ENCODE measurements around the gene LIF.

Gene LIF

DNA sequence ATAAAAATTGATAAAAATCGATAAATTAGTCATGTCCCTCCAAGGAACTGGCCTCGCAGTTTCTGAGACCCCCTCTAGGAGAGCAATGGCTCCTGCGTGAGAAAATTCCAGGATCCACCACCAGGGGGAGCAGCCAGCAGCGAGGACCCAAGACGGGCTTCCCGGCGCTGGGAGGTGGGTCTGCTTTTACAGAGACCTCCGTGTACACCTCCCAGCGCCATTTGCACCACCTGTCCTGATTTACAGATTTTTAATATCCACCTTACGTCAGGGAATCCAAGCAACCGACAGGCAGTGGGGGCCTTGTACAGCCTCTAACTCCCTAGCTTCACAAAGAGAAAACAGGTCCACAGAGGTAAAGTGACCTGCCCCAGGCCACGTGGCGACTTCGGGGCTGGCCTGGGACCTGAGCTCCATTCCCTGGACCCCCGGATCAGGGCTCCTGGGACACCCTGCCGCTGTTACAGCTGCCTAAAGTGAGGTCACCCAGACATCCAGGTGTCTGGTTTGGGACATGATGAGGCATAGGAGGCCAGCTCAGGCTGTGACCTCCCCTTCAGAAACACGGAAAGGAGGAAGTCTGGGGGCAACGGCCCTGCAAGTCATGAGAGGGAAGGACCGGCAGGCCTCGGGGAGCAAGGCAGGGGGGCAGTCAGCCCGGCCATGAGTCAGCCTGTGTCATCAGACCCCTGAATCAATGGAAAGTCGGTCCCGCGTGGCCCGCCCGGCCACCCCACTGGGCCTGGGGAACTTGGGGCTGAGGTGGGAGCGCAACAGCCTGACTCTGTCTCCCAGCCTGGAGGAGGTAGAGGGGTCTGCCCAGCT, 16.6 kb upstream of the LIF start:
- DNase-seq: peak in 12 of 14 donors; percentile 25 to 72 (median 46)

- DNase-seq: no peak
These were observed 15.6 kb upstream of the LIF start for GRCh38 chr22:30262112-30262511.

DNA sequence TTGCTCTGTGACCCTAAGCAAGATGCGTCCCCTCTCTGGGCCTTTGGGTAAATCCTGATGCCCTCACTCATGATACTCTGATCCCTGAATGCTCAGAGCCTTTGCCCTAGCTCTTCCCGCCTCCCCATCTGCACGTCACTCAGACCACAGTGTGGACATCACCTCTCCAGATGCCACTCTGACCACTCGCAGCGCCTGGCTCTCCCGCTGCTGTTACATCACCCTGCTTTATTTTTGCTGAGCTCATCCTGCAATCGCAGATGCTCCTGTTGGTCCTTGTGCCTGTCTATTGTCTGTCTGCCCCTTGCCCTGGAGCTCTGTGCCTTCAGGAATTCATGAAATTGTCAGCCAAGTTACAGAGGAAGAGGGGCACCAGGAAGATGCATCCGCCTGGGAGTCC, 14.6 kb upstream of the LIF start:
- no peak for DNase-seq

GRCh38 chr22:30260682-30261081, 14.1 kb upstream of the LIF start:
- DNase-seq: no peak

GRCh38 chr22:30260276-30260675, 13.7 kb upstream of the LIF start:
- no peak for DNase-seq

- no peak for DNase-seq
These were observed 7.8 kb upstream of the LIF start for GRCh38 chr22:30254314-30254713.

GRCh38 chr22:30253205-30253852, 6.8 kb upstream of the LIF start:
- DNase-seq: peak in 9 of 14 donors; percentile 16 to 80 (median 52)

DNA sequence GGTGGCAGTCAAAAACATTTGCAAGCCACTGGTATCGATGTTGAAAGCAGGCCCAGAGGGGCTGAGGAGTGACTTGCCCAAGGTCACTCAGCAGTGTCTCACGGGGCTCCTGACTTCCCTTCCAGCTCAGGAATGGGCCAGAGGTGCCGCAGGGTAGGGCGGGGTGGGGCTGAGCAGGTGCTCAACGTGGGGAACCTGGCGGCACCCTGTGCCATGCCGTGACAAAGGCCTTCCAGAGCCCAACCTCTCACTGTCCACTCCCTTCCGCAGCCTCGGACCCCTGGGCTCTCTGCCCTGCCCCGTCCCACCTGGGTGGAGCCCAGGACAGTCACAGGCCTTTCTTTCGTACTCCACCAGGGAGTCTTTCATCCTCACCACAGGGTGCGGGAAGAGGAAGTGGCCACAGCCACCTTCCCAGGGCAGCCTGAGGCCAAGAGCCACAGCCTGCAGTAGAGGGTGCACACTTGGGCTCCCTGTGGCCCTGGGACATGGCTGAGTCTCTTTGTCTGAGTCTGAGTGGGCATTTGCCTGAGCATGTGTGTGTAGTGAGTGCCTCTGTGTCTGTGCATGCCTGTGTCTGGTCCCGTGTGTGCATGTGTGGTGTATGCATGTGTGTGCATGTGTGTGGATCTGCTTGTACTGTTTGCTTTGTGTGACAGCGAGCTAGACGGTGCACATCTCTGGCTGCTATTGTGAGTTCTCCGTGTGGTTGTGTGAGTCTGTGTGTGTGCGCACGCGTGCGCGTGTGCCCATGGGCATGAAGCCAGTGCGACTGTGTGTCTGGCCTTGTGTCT, 6.0 kb upstream of the LIF start:
- no peak for DNase-seq

DNA sequence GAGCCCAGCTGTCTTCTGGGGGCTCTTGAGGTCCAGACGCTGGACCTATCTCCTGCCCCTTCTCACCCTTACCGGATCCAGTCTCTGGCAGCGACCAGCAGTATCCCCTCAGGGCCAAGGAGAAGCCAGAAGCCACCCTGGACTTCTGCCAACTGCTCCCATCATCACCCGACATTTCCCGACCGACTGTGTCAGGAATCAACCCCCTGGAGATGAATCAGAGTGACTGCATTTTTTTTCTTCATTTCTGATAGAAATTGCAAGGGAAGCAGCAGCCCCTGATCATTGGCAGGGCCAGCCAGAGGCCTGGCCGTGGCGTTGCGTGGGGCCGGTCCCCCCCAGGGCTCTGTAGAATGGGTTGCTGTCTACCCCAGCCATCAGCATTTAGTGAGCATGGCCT, 5.2 kb upstream of the LIF start:
- no peak for DNase-seq

- DNase-seq: no peak
These were observed 4.2 kb upstream of the LIF start for GRCh38 chr22:30250661-30251267.

DNA sequence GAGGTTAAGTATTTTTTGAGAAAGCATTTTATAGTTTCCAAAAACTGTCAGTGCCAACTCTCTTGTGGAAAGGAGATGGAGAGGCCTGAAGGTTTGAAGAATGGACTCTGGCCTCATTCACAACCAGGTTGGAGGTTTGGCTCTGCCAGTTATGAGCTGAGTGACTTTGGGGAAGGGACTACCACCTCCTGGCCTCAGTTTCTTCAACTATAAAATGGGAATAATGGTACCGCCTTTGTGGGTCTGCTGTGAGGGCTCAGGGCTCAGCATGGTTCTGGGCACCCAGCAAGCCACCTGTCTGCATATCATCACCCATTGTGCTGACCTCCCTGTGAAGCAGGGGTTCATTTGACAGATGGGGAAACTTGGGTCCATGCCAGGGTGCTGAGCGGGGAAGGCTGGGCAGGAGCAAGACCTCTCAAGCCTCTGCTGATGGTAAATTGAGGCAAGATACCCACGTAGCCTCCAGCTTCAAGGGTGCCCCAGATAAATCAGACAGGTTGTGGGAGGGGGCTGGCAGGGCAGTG, 3.5 kb upstream of the LIF start:
- no peak for DNase-seq

- no peak for DNase-seq
These were observed 2.8 kb upstream of the LIF start for GRCh38 chr22:30249049-30250038.

DNA sequence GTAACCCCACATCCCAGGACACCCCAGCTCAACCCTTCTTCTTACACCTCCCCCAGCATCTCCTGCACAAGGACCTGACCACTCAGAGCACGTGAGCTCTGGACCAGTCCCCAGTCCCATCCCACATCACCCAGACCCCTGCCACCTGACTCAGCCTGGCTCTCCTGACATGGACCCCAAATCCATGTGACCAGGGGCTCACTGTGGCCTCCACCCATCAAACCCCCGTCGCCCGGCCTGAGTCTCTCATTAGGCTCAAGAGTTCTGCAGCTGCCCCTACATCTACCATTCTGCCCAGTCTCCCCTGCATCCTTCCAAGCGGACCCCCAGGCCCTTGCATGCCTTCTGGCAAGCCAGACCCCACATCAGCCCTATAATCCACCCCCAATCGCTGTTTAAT, 1.9 kb upstream of the LIF start:
- no peak for DNase-seq

GRCh38 chr22:30247974-30248373, 1.4 kb upstream of the LIF start:
- no peak for DNase-seq

DNA sequence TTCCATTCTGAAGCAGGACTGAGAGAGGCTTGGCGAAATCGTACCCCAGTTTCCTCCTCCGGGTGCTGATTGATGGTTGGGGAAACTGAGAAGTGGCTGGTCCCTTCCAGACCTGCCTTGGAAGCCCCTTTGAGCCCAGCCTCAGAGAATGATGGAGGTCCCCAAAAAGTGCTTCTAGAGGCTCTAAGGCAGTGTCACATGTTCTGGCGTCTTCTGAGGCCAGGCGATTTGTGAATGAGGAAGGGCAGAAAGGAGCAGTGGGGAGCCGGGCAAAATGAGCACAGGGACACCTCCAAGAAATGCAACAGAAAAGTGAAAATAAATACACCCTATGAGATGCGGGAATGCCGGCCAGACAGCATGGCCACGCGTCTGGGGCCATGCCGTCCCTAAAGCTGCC, 1.0 kb upstream of the LIF start:
- DNase-seq: no peak

GRCh38 chr22:30246814-30247376, 336 bp upstream of the LIF start:
- no peak for DNase-seq

- no peak for DNase-seq
These were observed 1.2 kb downstream of the LIF start for GRCh38 chr22:30245181-30245984.

GRCh38 chr22:30244641-30245040, 1.9 kb downstream of the LIF start:
- DNase-seq: no peak

DNA sequence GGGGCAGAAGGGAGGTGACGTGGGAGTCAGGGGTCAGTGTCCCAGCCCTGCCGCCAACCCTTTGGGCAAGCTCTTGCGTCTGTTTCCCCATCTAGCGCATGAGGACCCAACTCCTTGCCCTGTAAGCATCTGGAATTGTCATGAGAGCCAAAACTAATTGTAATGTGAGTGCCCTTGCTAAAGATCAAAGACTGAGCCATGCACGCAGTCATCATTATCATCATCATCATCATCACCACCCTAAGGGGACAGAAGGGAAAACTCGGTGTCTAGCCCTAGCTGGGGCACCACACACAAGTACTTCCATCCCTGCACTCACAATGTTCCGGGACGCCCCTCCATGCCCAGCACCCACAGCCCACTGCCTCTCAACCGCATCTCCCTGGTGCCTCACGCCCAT, 2.5 kb downstream of the LIF start:
- DNase-seq: no peak

GRCh38 chr22:30243661-30244060, 2.9 kb downstream of the LIF start:
- no peak for DNase-seq
